Stimulated activated CD8-positive, alpha-beta memory T cell treated with anti-CD3 and anti-CD28 coated beads, Interleukin-15, amount 100 ng/mL, for 4 hours (primary cell): ENCODE results near the gene DVL1.
A peak's percentile ranks its signal among the peaks of the same experiment; 100 is the strongest.

Source experiments
- DNase-seq, 2 donors: peaks; one replicate each; pipeline ENCODE4 v3.0.0-alpha.2; 2020; ENCODE audit warnings: low read depth in 2 of 2

Gene DVL1

GRCh38 chr1:1299686-1300351, 49.4 kb downstream of the DVL1 start:
- no peak for DNase-seq

- no peak for DNase-seq
Observed at GRCh38 chr1:1298861-1299685, 50.1 kb downstream of the DVL1 start.

- DNase-seq: no peak
Observed at GRCh38 chr1:1297802-1298424, 51.3 kb downstream of the DVL1 start.

GRCh38 chr1:1296070-1297061, 52.9 kb downstream of the DVL1 start:
- no peak for DNase-seq

GRCh38 chr1:1295154-1295923, 53.9 kb downstream of the DVL1 start:
- no peak for DNase-seq

GRCh38 chr1:1294250-1294890, 54.8 kb downstream of the DVL1 start:
- no peak for DNase-seq

- no peak for DNase-seq
Observed at GRCh38 chr1:1293263-1294249, 55.7 kb downstream of the DVL1 start.

- no peak for DNase-seq
Observed at GRCh38 chr1:1292851-1293250, 56.4 kb downstream of the DVL1 start.

- no peak for DNase-seq
Observed at GRCh38 chr1:1292442-1292779, 56.8 kb downstream of the DVL1 start.

- DNase-seq: peak in 1 of 2 donors; percentile 34
Observed at GRCh38 chr1:1291548-1292441, 57.4 kb downstream of the DVL1 start.

- DNase-seq: no peak
Observed at GRCh38 chr1:1291023-1291528, 58.1 kb downstream of the DVL1 start.

- DNase-seq: no peak
Observed at GRCh38 chr1:1290238-1290731, 58.9 kb downstream of the DVL1 start.

- DNase-seq: no peak
Observed at GRCh38 chr1:1287288-1288110, 61.7 kb downstream of the DVL1 start.

- DNase-seq: no peak
Observed at GRCh38 chr1:1286313-1287261, 62.6 kb downstream of the DVL1 start.

GRCh38 chr1:1285611-1286311, 63.5 kb downstream of the DVL1 start:
- DNase-seq: no peak
